Spinal cord (tissue), 10 donors: ENCODE measurements around the gene RSL24D1. TPM values are rescaled to one million over a fixed set of nuclear protein-coding genes. Genes with fewer than 3 reads are reported as not detected.
"Not testable (repeated sequence)": the region's sequence is repeated elsewhere in the genome, so short reads cannot be mapped to it uniquely, and the experiment has no call there.

ENCODE experiments used
- DNase-seq, 6 donors: peaks; one replicate each; pipeline versions ENCODE4 v3.0.0 to v3.0.0-alpha.2; 2013 to 2015; ENCODE audit warnings: low spot score in 6 of 6, low read depth in 4 of 6
- H3K27ac ChIP-seq: one replicate; pipeline ENCODE4 v1.5.1; 2013; ENCODE audit warnings: low read depth, low read length, control low read depth
- H3K27me3 ChIP-seq: one replicate; pipeline ENCODE4 v1.6.1; 2013; ENCODE audit warnings: low read length; ENCODE audit not compliant: control insufficient read depth, insufficient read depth
- H3K36me3 ChIP-seq: one replicate; pipeline ENCODE4 v1.6.1; 2013; ENCODE audit warnings: low read length; ENCODE audit not compliant: control insufficient read depth, insufficient read depth
- H3K4me1 ChIP-seq: one replicate; pipeline ENCODE4 v1.6.1; 2013; ENCODE audit warnings: low read length; ENCODE audit not compliant: control insufficient read depth, insufficient read depth
- H3K4me3 ChIP-seq: one replicate; pipeline ENCODE4 v1.5.1; 2013; ENCODE audit warnings: low read depth, low read length, control low read depth
- H3K9me3 ChIP-seq: one replicate; pipeline ENCODE4 v1.6.1; 2013; ENCODE audit warnings: low read length; ENCODE audit not compliant: control insufficient read depth, insufficient read depth
- WGBS: methylation state at CpG from one replicate; pipeline ENCODE4 v1.1.5; 2013; ENCODE audit warnings: missing lambda C conversion rate; ENCODE audit not compliant: insufficient coverage; 5-methylcytosine and 5-hydroxymethylcytosine counted together
- polyA plus RNA-seq, 2 donors: library from polyadenylated mRNA; unstranded; fragments of 120-200 nt; gene quantifications; one replicate each; pipeline ENCODE4 v1.2.1, GENCODE V29; 2013; ENCODE audit not compliant: insufficient read length in 2 of 2
- total RNA-seq, 2 donors: library from RNA; depleted of rRNA in 1 of 2; stranded (reverse); fragments of 120-200 nt in 1 of 2; fragments of >200 nt in 1 of 2; gene quantifications; one replicate each; pipeline versions ENCODE4 v1.2.3 to v1.2.4, GENCODE V29; 2013 to 2014
- donor health status: healthy.

RSL24D1 gene
- total and polyA plus RNA-seq, 4 donors, result 81.3 to 107 (median 100) TPM

- no peaks in the 10 kb centered on the region for H3K27me3 ChIP-seq
- no peak overlapping the region for H3K4me3 ChIP-seq
- WGBS, result no CpG with 5 or more reads among the region's 1 CpG
- DNase-seq, result no peak
- peaks cover 4% of the 10 kb centered on the region for H3K36me3 ChIP-seq
- no peaks in the 10 kb centered on the region for H3K9me3 ChIP-seq
- H3K27ac ChIP-seq, result no peak overlapping the region
- H3K4me1 ChIP-seq, result no peaks in the 10 kb centered on the region
Observed at GRCh38 chr15:55186331-55186730, 10.4 kb downstream of the RSL24D1 start.

GRCh38 chr15:55183679-55184078 lies 13.1 kb downstream of the RSL24D1 start:
- H3K36me3 ChIP-seq, result peaks cover 2% of the 10 kb centered on the region
- no peak overlapping the region for H3K27ac ChIP-seq
- no CpG with 5 or more reads among the region's 2 CpGs for WGBS
- no peaks in the 10 kb centered on the region for H3K9me3 ChIP-seq
- DNase-seq, result no peak
- H3K27me3 ChIP-seq, result no peaks in the 10 kb centered on the region
- no peak overlapping the region for H3K4me3 ChIP-seq
- H3K4me1 ChIP-seq, result no peaks in the 10 kb centered on the region

- H3K9me3 ChIP-seq, result no peaks in the 10 kb centered on the region
- H3K27me3 ChIP-seq, result no peaks in the 10 kb centered on the region
- no peak for DNase-seq
- H3K27ac ChIP-seq, result no peak overlapping the region
- H3K4me3 ChIP-seq, result no peak overlapping the region
- no peaks in the 10 kb centered on the region for H3K4me1 ChIP-seq
- H3K36me3 ChIP-seq, result peaks cover 2% of the 10 kb centered on the region
Observed at GRCh38 chr15:55179141-55179540, 17.6 kb downstream of the RSL24D1 start.

GRCh38 chr15:55170361-55170760 lies 26.4 kb downstream of the RSL24D1 start:
- Histone ChIP-seq H3K9me3 (no peaks in the 10 kb centered on the region), H3K36me3 (no peaks in the 10 kb centered on the region), H3K4me1 (no peaks in the 10 kb centered on the region), H3K27me3 (no peaks in the 10 kb centered on the region), H3K4me3 (no peak overlapping the region), H3K27ac (no peak overlapping the region)
- WGBS, result no CpG with 5 or more reads among the region's 4 CpGs
- DNase-seq, result no peak

GRCh38 chr15:55168350-55168974 lies 28.3 kb downstream of the RSL24D1 start:
- Histone ChIP-seq H3K27ac (no peak overlapping the region), H3K36me3 (no peaks in the 10 kb centered on the region), H3K4me1 (no peaks in the 10 kb centered on the region), H3K27me3 (no peaks in the 10 kb centered on the region), H3K9me3 (no peaks in the 10 kb centered on the region), H3K4me3 (no peak overlapping the region)
- WGBS, result 67% methylated on average over 11 of the region's 11 CpGs
- peak; percentile 24 to 89 (median 38) for DNase-seq

- Histone ChIP-seq H3K9me3 (no peaks in the 10 kb centered on the region), H3K4me1 (no peaks in the 10 kb centered on the region), H3K4me3 (no peak overlapping the region), H3K36me3 (no peaks in the 10 kb centered on the region), H3K27me3 (no peaks in the 10 kb centered on the region), H3K27ac (no peak overlapping the region)
- 100% methylated on average over 2 of the region's 4 CpGs for WGBS
- no peak for DNase-seq
Observed at GRCh38 chr15:55164284-55164683, 32.5 kb downstream of the RSL24D1 start.

GRCh38 chr15:55151631-55152030 lies 45.1 kb downstream of the RSL24D1 start:
- H3K27me3 ChIP-seq, result no peaks in the 10 kb centered on the region
- H3K36me3 ChIP-seq, result no peaks in the 10 kb centered on the region
- no peaks in the 10 kb centered on the region for H3K9me3 ChIP-seq
- no CpG with 5 or more reads among the region's 3 CpGs for WGBS
- DNase-seq, result no peak
- no peak overlapping the region for H3K27ac ChIP-seq
- no peaks in the 10 kb centered on the region for H3K4me1 ChIP-seq
- no peak overlapping the region for H3K4me3 ChIP-seq

GRCh38 chr15:55143132-55143531 lies 53.6 kb downstream of the RSL24D1 start:
- 72% methylated on average over 5 of the region's 8 CpGs for WGBS
- H3K9me3 ChIP-seq, H3K27ac ChIP-seq, H3K36me3 ChIP-seq, H3K27me3 ChIP-seq, DNase-seq, H3K4me3 ChIP-seq, H3K4me1 ChIP-seq: not testable (repeated sequence)

- peaks cover 9% of the 10 kb centered on the region for H3K9me3 ChIP-seq
- DNase-seq, result no peak
- H3K27me3 ChIP-seq, result no peaks in the 10 kb centered on the region
- H3K4me1 ChIP-seq, result no peaks in the 10 kb centered on the region
- H3K36me3 ChIP-seq, result no peaks in the 10 kb centered on the region
- no peak overlapping the region for H3K27ac ChIP-seq
- H3K4me3 ChIP-seq, result no peak overlapping the region
- no CpG with 5 or more reads among the region's 2 CpGs for WGBS
Observed at GRCh38 chr15:55133972-55134371, 62.8 kb downstream of the RSL24D1 start.

- no peak overlapping the region for H3K27ac ChIP-seq
- no CpG with 5 or more reads among the region's 2 CpGs for WGBS
Observed at GRCh38 chr15:55132672-55133071, 64.1 kb downstream of the RSL24D1 start.

More at GRCh38 chr15:55132672-55133071, 64.1 kb downstream of the RSL24D1 start:
- no peak for DNase-seq
- H3K4me1 ChIP-seq, result no peaks in the 10 kb centered on the region
- H3K4me3 ChIP-seq, result no peak overlapping the region
- peaks cover 9% of the 10 kb centered on the region for H3K9me3 ChIP-seq
- H3K36me3 ChIP-seq, result no peaks in the 10 kb centered on the region
- H3K27me3 ChIP-seq, result no peaks in the 10 kb centered on the region
